Neural progenitor cell (in vitro differentiated cells): Measurements from ENCODE around the gene RELA. TPM values are rescaled to one million over a fixed set of nuclear protein-coding genes. Genes with fewer than 3 reads are reported as not detected.

Experiments
- DNase-seq: peaks from one replicate; pipeline ENCODE4 v3.0.0-alpha.2; 2016; ENCODE audit warnings: low spot score
- H2AFZ ChIP-seq: fragments of 200-600 bp; sonication (generic); replicated peaks from 2 replicates; pipeline ENCODE4 v1.6.1; 2016; ENCODE audit warnings: antibody characterized with exemption
- H3F3A ChIP-seq: fragments of 200-600 bp; sonication (generic); 2 replicates; pipeline ENCODE4 v1.6.1; 2016; ENCODE audit warnings: antibody characterized with exemption, low read depth
- H3K27ac ChIP-seq: fragments of 200-600 bp; sonication (generic); 2 replicates; pipeline ENCODE4 v1.5.1; 2016; ENCODE audit warnings: mild to moderate bottlenecking
- H3K27me3 ChIP-seq: fragments of 200-600 bp; sonication (generic); 2 replicates; pipeline ENCODE4 v1.6.1; 2016; ENCODE audit warnings: mild to moderate bottlenecking, moderate library complexity
- H3K36me3 ChIP-seq: fragments of 200-600 bp; sonication (generic); 2 replicates; pipeline ENCODE4 v1.5.1; 2016
- H3K4me1 ChIP-seq: fragments of 200-600 bp; sonication (generic); 2 replicates; pipeline ENCODE4 v1.6.1; 2016; ENCODE audit warnings: mixed run types
- H3K4me2 ChIP-seq: fragments of 200-600 bp; sonication (generic); 2 replicates; pipeline ENCODE4 v1.6.1; 2016
- H3K4me3 ChIP-seq: fragments of 200-600 bp; sonication (generic); 2 replicates; pipeline ENCODE4 v1.5.1; 2016
- H3K79me2 ChIP-seq: fragments of 200-600 bp; sonication (generic); 2 replicates; pipeline ENCODE4 v1.6.1; 2016; ENCODE audit warnings: low read depth
- H3K9ac ChIP-seq: fragments of 200-600 bp; sonication (generic); 2 replicates; pipeline ENCODE4 v1.6.1; 2016
- H3K9me3 ChIP-seq: fragments of 200-600 bp; sonication (generic); 2 replicates; pipeline ENCODE4 v1.5.1; 2016; ENCODE audit warnings: low read depth
- H4K20me1 ChIP-seq: fragments of 200-600 bp; sonication (generic); 2 replicates; pipeline ENCODE4 v1.6.1; 2016; ENCODE audit warnings: low read depth
- H3K27ac Mint-ChIP-seq: 3 replicates; pipeline ENCODE4 v1.8.0; 2021; ENCODE audit warnings: mixed read lengths
- H3K27me3 Mint-ChIP-seq: 2 replicates; pipeline ENCODE4 v1.8.0; 2022; ENCODE audit warnings: low read depth, mild to moderate bottlenecking, inconsistent platforms, moderate library complexity, mixed read lengths; ENCODE audit not compliant: insufficient read depth
- H3K36me3 Mint-ChIP-seq: 3 replicates; pipeline ENCODE4 v1.8.0; 2021; ENCODE audit warnings: mixed read lengths
- H3K4me1 Mint-ChIP-seq: 3 replicates; pipeline ENCODE4 v1.8.0; 2021; ENCODE audit warnings: mixed read lengths
- H3K4me3 Mint-ChIP-seq: 3 replicates; pipeline ENCODE4 v1.8.0; 2021; ENCODE audit warnings: mild to moderate bottlenecking, moderate library complexity, mixed read lengths
- H3K9me3 Mint-ChIP-seq: 3 replicates; pipeline ENCODE4 v1.8.0; 2020; ENCODE audit warnings: mixed read lengths
- EZH2 ChIP-seq: fragments of 200-600 bp; sonication (generic); IDR thresholded peaks from 2 replicates; pipeline ENCODE4 v1.6.1; 2017; ENCODE audit warnings: antibody characterized with exemption, mild to moderate bottlenecking, moderate library complexity
- EZH2phosphoT487 ChIP-seq: fragments of 200-600 bp; sonication (generic); IDR thresholded peaks from 2 replicates; pipeline ENCODE4 v1.6.1; 2017; ENCODE audit warnings: antibody characterized with exemption
- total RNA-seq: library from RNA; depleted of rRNA; stranded (reverse); fragments of >200 nt; gene quantifications from 2 replicates; pipeline ENCODE4 v1.2.3, GENCODE V29; 2015; ENCODE audit warnings: low replicate concordance
- TF ChIP-seq, protein P1 (sequence below): fragments of 200-600 bp; sonication (generic); IDR thresholded peaks from 2 replicates; pipeline ENCODE4 v1.5.1; 2017; ENCODE audit warnings: antibody characterized with exemption, mild to moderate bottlenecking

RELA gene
- total RNA-seq, 1 donor from 2014 or later, result 11.0 TPM

GRCh38 chr11:65622011-65622410, 40.7 kb downstream of the RELA start:
- Histone ChIP-seq H3K27ac (no peak overlapping the region), H3K36me3 (no peaks in the 10 kb centered on the region), H3K4me3 (no peak overlapping the region), H3F3A (peaks cover 4% of the 10 kb centered on the region), H3K79me2 (peaks cover 6% of the 10 kb centered on the region), H3K9me3 (no peaks in the 10 kb centered on the region), H3K27me3 (no peaks in the 10 kb centered on the region), H3K4me1 (no peaks in the 10 kb centered on the region), H3K9ac (no peak overlapping the region), H3K4me2 (no peak overlapping the region), H2AFZ (no peak overlapping the region), H4K20me1 (peaks cover under 1% of the 10 kb centered on the region)
- H3K9me3 Mint-ChIP-seq, result no peaks in the 10 kb centered on the region
- peaks cover 5% of the 10 kb centered on the region for H3K4me1 Mint-ChIP-seq
- H3K36me3 Mint-ChIP-seq, result peaks cover 11% of the 10 kb centered on the region
- H3K27me3 Mint-ChIP-seq, result peaks cover 2% of the 10 kb centered on the region
- H3K27ac Mint-ChIP-seq, result no peak overlapping the region
- DNase-seq, result no peak
- no peak for TF ChIP-seq EZH2phosphoT487
- TF ChIP-seq, protein P1, sequence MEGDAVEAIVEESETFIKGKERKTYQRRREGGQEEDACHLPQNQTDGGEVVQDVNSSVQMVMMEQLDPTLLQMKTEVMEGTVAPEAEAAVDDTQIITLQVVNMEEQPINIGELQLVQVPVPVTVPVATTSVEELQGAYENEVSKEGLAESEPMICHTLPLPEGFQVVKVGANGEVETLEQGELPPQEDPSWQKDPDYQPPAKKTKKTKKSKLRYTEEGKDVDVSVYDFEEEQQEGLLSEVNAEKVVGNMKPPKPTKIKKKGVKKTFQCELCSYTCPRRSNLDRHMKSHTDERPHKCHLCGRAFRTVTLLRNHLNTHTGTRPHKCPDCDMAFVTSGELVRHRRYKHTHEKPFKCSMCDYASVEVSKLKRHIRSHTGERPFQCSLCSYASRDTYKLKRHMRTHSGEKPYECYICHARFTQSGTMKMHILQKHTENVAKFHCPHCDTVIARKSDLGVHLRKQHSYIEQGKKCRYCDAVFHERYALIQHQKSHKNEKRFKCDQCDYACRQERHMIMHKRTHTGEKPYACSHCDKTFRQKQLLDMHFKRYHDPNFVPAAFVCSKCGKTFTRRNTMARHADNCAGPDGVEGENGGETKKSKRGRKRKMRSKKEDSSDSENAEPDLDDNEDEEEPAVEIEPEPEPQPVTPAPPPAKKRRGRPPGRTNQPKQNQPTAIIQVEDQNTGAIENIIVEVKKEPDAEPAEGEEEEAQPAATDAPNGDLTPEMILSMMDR, result no peak
- no peak for TF ChIP-seq EZH2
- no peak overlapping the region for H3K4me3 Mint-ChIP-seq

DNA sequence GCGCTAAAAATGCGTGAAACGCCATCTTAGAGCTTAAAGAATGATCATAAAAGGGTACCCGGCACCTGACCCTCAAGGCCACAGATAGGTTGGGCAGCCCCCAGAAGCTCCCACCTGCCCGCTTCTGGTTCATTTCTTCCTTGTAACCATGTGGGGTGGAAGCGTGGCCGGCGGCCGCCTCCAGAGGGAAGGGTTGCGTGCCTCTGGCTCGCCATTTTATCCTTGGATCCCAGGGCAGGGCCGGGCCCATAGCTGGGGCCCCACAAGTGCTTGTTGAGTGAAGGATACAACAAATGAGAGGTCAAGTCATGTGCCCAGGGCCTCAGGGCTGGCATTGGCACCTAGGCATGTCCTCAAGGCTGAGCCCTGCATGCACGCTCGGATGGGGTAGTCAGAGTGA, 41.3 kb downstream of the RELA start:
- H4K20me1 ChIP-seq, result peaks cover 6% of the 10 kb centered on the region
- Mint-ChIP-seq H3K9me3 (no peaks in the 10 kb centered on the region), H3K4me3 (no peak overlapping the region), H3K4me1 (peaks cover 10% of the 10 kb centered on the region), H3K27me3 (peaks cover 2% of the 10 kb centered on the region), H3K27ac (no peak overlapping the region), H3K36me3 (peaks cover 9% of the 10 kb centered on the region)
- no peak overlapping the region for H2AFZ ChIP-seq
- H3K79me2 ChIP-seq, result peaks cover 12% of the 10 kb centered on the region
- no peak overlapping the region for H3K27ac ChIP-seq
- no peak overlapping the region for H3K9ac ChIP-seq
- no peak for TF ChIP-seq EZH2
- TF ChIP-seq EZH2phosphoT487, result no peak
- TF ChIP-seq, protein P1, result no peak
- no peaks in the 10 kb centered on the region for H3K27me3 ChIP-seq
- no peak for DNase-seq
- no peaks in the 10 kb centered on the region for H3K36me3 ChIP-seq
- no peaks in the 10 kb centered on the region for H3K9me3 ChIP-seq
- H3K4me1 ChIP-seq, result peaks cover 4% of the 10 kb centered on the region
- no peak overlapping the region for H3K4me3 ChIP-seq
- no peak overlapping the region for H3K4me2 ChIP-seq
- peaks cover 4% of the 10 kb centered on the region for H3F3A ChIP-seq

- H3K4me1 ChIP-seq, result peaks cover 6% of the 10 kb centered on the region
- no peaks in the 10 kb centered on the region for H3K36me3 ChIP-seq
- no peak overlapping the region for H3K9ac ChIP-seq
- peaks cover 10% of the 10 kb centered on the region for H4K20me1 ChIP-seq
- no peak overlapping the region for H3K4me3 ChIP-seq
- H3K4me2 ChIP-seq, result no peak overlapping the region
- Mint-ChIP-seq H3K27ac (no peak overlapping the region), H3K9me3 (no peaks in the 10 kb centered on the region), H3K27me3 (peaks cover 2% of the 10 kb centered on the region), H3K36me3 (peaks cover 7% of the 10 kb centered on the region), H3K4me3 (no peak overlapping the region), H3K4me1 (peaks cover 9% of the 10 kb centered on the region)
- H3F3A ChIP-seq, result peaks cover 5% of the 10 kb centered on the region
- DNase-seq, result no peak
- H3K79me2 ChIP-seq, result peaks cover 19% of the 10 kb centered on the region
- H3K27me3 ChIP-seq, result no peaks in the 10 kb centered on the region
- no peaks in the 10 kb centered on the region for H3K9me3 ChIP-seq
- no peak overlapping the region for H3K27ac ChIP-seq
- H2AFZ ChIP-seq, result no peak overlapping the region
- TF ChIP-seq, protein P1, result no peak
- no peak for TF ChIP-seq EZH2
- no peak for TF ChIP-seq EZH2phosphoT487
These were observed 42.0 kb downstream of the RELA start for GRCh38 chr11:65620666-65621065.
